GM12892 (cell line): Measurements from ENCODE around the gene NUP98.
"Not testable (repeated sequence)": the region's sequence is repeated elsewhere in the genome, so short reads cannot be mapped to it uniquely, and the experiment has no call there.

ENCODE experiments used
- DNase-seq: peaks from one replicate; pipeline ENCODE4 v3.0.0; 2011; ENCODE audit not compliant: insufficient read length
- FAIRE-seq: peaks from 2 replicates; lab custom pipeline; 2011; peaks lifted over from hg19 to GRCh38; lab: Jason Lieb, UNC
- POLR2A ChIP-seq: IDR thresholded peaks from 2 replicates; pipeline ENCODE4 v1.6.1; 2011; ENCODE audit warnings: low read depth, low read length, control low read depth
- POLR2AphosphoS5 ChIP-seq: IDR thresholded peaks from 2 replicates; pipeline ENCODE4 v1.6.1; 2011; ENCODE audit warnings: low read depth, low read length, control low read depth
- TAF1 ChIP-seq: IDR thresholded peaks from 2 replicates; pipeline ENCODE4 v1.6.1; 2011; ENCODE audit warnings: low read depth, mild to moderate bottlenecking, control low read depth, low read length, borderline replicate concordance

NUP98 gene

GRCh38 chr11:3795131-3796001 is 2.0 kb downstream of the NUP98 start:
- DNase-seq (no peak), FAIRE-seq (peak; percentile 53)
- TF ChIP-seq TAF1 = no peak
- no peak for TF ChIP-seq POLR2A
- no peak for TF ChIP-seq POLR2AphosphoS5

GRCh38 chr11:3794387-3794786 is 3.0 kb downstream of the NUP98 start:
- not testable (repeated sequence) for FAIRE-seq, DNase-seq

- DNase-seq (no peak), FAIRE-seq (peak; percentile 21)
- TF ChIP-seq POLR2AphosphoS5 = no peak
- TF ChIP-seq POLR2A = no peak
- TF ChIP-seq TAF1 = no peak
These were observed 10.4 kb downstream of the NUP98 start for GRCh38 chr11:3786781-3787428.

GRCh38 chr11:3783611-3784010 is 13.7 kb downstream of the NUP98 start:
- TF ChIP-seq TAF1 (no peak), POLR2A (no peak), POLR2AphosphoS5 (no peak)
- no peak for FAIRE-seq
- no peak for DNase-seq

GRCh38 chr11:3782963-3783362 is 14.4 kb downstream of the NUP98 start:
- FAIRE-seq = no peak
- DNase-seq = no peak
- no peak for TF ChIP-seq POLR2A
- no peak for TF ChIP-seq TAF1
- no peak for TF ChIP-seq POLR2AphosphoS5

GRCh38 chr11:3781423-3781822 is 15.9 kb downstream of the NUP98 start:
- DNase-seq (no peak), FAIRE-seq (peak; percentile 75)

GRCh38 chr11:3775736-3776406 is 21.5 kb downstream of the NUP98 start:
- FAIRE-seq (no peak), DNase-seq (no peak)

More at GRCh38 chr11:3781423-3781822, 15.9 kb downstream of the NUP98 start:
- no peak for TF ChIP-seq POLR2A
- no peak for TF ChIP-seq POLR2AphosphoS5
- no peak for TF ChIP-seq TAF1

GRCh38 chr11:3773180-3773579 is 24.2 kb downstream of the NUP98 start:
- no peak for DNase-seq
- TF ChIP-seq POLR2AphosphoS5 (no peak), POLR2A (no peak), TAF1 (no peak)
- no peak for FAIRE-seq

More at GRCh38 chr11:3775736-3776406, 21.5 kb downstream of the NUP98 start:
- no peak for TF ChIP-seq POLR2AphosphoS5
- no peak for TF ChIP-seq TAF1
- TF ChIP-seq POLR2A = no peak

- FAIRE-seq (no peak), DNase-seq (no peak)
- TF ChIP-seq POLR2AphosphoS5 (no peak), POLR2A (no peak), TAF1 (no peak)
These were observed 29.8 kb downstream of the NUP98 start for GRCh38 chr11:3767536-3767935.

- DNase-seq, FAIRE-seq: not testable (repeated sequence)
These were observed 30.5 kb downstream of the NUP98 start for GRCh38 chr11:3766836-3767235.

- FAIRE-seq (no peak), DNase-seq (no peak)
- TF ChIP-seq POLR2AphosphoS5 = no peak
- TF ChIP-seq POLR2A = no peak
- no peak for TF ChIP-seq TAF1
These were observed 33.1 kb downstream of the NUP98 start for GRCh38 chr11:3764266-3764665.
